ENCODE results near the gene ANGPT4.

Gene ANGPT4

GRCh38 chr20:822651-823573, 93.2 kb downstream of the ANGPT4 start:
- no peak for DNase-seq

DNA sequence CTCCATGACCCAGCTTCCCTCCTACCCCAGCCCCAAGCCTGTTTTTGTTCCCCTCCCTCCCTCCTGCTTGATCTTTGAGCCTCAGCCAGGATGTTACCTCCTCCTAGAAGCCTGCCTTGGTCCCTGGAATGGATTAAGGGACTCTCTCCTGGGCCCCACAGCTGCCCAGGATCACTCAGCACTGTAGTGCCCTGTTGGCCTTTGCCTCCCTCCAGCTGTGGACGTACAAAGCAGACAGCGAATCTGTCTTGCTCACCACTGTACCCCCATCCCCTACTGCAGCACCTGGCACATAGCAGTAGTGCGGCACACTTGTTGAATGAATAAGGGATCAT, 94.4 kb downstream of the ANGPT4 start:
- no peak for DNase-seq

GRCh38 chr20:821046-821730, 94.9 kb downstream of the ANGPT4 start:
- DNase-seq = no peak

- DNase-seq = no peak
Observed at GRCh38 chr20:820323-820953, 95.7 kb downstream of the ANGPT4 start.
